IPS DF 19.7 (cell line): Measurements from ENCODE around the gene CFAP58.
"Not testable (repeated sequence)": the region's sequence is repeated elsewhere in the genome, so short reads cannot be mapped to it uniquely, and the experiment has no call there.

Experiments used
- DNase-seq: peaks from one replicate; pipeline ENCODE4 v3.0.0-alpha.2; 2013; ENCODE audit warnings: low read depth, low spot score

The CFAP58 gene

DNA sequence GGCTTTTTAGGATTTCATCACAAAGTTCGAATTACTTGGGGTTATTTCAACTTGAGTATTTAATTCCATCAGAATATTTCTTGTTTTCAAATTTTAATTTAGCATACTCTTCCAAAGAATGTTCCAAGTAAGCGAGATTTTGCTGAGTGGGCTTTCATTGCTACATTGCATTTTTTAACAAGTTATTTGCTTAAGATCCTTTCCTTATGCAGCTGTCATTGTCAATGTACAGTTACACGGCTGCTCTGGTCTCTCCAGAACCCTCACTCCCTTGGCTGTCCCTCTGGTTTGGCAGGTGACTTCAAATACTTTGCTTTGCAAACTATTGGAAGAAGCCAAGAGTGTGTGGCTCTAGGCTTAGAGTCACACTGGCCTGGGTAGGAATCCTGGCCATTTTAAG is 80.0 kb downstream of the CFAP58 start:
- no peak for DNase-seq

DNA sequence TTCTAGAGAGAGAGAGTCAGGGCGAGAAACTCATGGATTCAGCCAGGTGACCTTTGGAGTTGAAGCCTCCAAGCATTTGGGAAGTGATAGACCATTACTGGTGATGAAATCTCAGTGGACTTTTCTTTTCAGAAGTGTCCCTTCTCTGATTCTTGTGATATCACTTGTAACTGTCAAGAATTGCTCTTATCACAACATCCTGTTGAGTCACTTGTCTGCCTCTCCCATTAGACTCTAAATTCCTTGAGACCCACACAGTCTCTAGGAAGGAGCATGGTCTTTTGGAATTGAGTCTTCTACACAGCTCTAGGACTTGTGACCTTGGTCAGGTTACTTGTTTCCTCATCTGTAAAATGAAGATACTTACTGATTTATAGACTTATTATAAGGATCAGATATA is 81.0 kb downstream of the CFAP58 start:
- DNase-seq, result no peak

DNA sequence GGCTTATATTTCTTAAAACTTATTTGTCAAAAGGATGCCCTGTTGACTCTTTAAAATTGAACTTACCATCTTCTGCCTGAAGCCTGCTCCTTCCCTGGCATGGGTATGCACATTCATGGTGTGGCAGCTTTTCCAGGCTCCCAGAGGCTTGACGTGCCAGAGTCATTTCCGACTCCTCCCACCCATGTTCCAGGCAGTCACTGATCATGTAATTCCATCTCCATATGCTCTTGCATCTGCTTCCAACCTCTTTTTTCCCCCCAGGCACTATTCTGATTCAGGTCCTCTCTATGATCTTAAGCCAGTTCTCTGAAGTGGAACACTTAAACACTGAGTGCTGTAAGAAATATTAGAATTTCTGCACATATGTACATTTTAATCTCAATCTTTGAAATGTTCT is 82.2 kb downstream of the CFAP58 start:
- DNase-seq, result no peak

DNA sequence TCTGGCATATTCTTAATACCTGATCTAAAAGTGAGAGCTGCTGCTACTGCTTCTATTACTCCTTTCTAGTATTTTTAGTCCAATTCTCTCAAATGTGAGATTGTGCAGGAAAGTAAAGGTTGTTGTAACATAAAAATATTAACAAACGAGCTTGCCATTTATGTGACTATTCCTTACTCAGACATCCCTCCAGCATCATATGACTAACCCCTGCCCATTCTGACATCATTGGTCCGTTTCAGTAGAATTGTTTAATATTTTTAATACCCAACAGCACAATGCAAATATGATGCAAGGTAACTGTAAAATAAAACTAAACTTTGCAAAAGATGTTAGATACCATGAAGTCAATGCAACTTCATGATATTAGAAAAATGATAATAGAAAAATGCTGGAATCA is 83.6 kb downstream of the CFAP58 start:
- no peak for DNase-seq

DNA sequence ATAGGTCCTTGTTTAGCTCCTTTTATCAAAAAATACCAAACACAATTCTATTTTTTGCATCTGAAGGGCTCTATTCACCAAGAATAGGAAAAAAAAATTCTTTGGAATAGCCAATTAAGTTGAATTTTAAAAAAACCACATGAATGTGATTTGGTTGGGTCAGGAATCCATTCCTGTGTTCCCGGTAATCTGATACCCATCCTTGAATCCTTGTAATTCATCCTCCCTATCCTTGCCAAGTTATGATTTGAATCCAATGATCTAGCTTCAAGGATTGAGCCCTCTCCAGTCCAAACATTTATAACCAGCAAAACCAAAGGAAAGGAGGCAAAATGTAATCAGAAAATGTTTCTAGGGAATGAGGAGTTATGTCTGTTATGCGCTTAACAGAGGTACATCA is 86.6 kb downstream of the CFAP58 start:
- DNase-seq, result no peak

DNA sequence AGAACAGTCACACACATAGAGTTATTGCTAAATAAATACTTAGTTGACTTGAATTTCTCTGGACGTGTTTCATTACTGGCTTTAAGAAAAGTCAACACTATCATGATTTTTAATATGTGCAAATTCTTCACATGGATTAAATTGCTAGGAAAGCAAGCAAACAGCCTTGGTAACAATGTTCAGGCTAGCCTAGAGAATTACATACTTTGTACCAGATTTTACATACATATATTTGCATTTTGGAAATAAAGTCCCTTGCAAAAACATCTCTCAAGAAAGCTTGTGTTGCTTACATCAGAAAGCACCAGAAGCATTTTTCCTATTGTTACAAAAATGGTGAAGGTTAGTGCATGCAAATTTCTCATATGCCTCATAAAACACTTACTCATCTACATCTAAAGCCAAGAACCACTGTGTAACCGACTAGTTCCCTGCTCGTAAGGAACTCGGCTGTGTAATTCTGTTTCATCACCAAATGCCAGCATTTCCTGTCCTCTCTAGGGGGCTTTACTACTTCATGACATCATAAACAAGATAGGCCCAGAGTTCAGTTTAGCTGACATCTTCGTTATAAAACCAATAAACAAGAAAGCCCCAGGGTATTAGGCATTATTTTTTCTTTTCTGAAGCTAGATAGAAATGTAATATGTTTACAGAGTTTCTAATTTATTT is 87.8 kb downstream of the CFAP58 start:
- DNase-seq, result no peak

DNA sequence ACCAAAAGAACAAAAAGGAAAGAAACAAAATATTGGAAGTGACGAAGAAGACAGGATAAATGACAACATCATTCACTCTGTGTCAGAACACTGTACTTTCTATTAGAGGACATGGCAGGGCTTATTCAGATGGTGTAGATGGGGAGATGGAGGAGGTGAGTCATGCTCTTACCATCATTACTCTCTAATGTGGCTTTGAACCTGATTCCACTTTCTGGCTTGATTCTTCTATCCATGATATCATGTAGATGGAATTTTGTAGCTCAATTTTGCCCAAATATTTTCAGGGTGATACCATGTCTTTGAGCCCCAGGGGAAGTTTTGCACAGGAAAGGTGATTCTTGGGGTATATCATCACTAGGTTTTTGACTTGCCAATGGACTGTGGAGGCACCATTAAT is 91.7 kb downstream of the CFAP58 start:
- DNase-seq, result no peak

DNA sequence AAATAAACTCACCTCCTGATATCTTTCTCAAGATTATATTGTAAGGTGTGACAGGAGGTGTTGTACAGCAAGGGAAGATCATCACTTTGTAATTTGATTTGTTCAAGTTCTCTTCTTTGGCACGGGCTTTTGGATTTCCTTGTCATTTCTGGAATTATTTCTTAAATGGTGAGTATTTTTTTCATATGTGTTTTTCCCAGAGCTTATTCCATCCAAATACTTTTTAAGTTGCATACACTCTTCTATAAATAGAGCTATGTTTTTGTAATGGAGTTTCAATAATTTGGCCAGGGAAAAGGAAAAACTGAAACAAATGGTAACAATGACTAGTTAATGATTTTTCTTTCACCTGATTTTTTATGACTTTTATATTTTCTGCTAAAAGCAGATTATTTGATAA is 92.5 kb downstream of the CFAP58 start:
- DNase-seq, result no peak

DNA sequence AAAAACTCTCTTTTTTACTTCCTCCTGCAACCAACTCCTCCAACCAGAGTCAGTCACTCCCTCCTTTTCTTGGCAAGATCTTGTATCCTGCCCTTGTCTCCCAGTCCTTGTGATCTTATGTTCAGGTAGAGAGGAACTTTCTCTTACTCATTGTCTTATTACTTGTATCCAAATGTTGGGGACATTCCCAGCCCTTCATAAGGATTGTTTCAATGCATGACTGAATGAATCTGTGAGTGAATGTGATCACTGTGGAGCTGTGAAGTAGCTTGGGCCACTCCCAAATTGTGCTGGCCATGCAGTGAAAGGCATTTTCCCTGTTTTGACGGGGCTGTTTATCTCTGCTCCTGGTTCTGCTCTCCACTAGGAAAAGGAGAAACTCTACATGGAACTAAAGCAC is 93.7 kb downstream of the CFAP58 start:
- DNase-seq, result no peak

DNA sequence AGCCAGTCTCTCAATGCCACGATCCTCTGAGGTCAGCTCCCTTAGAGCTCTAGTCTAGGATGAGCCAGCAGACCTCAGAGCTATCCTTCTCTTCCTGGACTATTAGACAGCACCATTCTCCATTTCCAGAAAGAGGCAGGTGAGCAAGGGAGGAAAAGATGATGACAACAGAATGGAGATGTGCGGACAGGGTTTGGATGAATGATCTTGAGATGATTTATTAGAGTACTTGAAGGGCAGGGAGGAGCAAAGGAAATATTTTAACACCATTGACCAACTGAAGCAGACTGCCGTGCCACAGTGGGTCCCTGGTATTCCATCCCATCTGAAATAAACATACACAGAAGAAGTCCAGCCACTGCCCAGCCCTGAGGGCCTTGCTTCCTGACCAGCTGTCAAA is 94.3 kb downstream of the CFAP58 start:
- no peak for DNase-seq

DNA sequence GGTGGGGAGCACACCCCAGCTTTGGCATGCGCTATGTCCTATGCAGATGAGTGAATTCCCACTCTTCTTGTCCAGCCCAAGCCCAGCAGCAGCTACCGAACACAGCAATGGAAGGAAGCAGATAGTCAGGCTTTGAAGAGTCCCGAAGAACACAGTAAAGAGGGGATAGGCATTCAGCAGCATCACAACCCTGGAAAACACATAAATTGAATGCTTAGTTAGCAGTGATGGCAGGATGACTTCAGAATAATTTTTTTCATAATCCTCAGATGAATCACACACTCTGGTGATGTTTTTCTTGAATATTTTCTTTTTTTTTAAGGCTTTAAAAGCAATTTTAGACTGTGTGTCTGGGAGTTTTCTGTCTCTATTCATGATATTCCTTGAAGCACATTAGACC is 95.8 kb downstream of the CFAP58 start:
- no peak for DNase-seq

DNA sequence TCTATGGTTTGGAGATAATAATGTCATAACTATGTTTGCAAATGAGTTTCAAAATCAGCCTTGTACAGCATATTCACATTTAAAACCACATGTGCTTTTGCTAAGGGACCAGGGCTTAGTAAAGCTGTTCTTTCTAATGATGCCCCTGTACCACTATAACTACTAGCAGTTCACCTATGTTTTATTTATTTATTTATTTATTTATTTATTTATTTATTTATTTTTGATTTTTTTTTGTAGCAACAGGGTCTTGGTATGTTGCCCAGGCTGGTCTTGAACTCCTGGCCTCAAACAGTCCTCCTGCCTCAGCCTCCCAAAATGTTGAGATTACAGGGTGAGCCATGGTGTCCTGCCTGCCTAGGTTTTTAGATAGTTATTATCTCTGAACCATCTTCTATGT is 96.9 kb downstream of the CFAP58 start:
- no peak for DNase-seq

DNA sequence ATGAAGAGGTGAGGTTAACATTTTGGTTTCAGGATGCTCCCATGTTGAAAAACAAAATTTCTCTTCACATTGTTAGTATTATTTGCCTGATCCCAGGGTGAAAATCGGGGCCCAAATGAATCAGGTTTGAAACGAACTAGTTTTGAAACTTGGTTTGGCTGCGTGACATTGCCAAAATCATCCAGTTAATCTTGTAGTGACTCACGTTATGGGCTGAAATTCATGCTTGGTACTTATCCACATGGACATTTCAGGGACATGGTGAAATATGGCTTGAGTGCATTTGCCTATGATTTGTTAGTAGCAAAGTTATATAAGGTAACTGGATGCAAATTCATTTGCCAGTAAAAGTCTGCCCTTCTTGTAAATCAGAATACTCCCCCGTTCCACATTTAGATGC is 97.3 kb downstream of the CFAP58 start:
- DNase-seq, result no peak

DNA sequence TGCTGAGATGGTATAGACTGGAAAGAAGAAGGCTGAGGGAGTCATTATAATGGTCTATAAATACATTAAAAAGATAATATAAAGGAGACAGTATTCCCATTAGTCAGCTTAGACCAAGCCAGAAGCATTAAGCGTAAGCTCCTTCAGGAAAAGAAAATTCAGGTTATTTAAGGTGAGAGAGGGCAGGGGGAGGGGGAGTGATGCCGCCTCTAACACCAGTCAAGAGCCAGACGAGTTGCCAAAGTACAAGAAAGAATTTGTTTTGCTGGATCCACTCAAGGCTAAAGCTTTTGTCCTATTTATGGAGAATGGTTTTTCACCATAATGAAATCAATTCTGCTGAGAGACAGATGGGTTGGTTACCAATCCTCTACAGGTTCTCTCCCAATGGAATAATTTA is 99.3 kb downstream of the CFAP58 start:
- no peak for DNase-seq

DNA sequence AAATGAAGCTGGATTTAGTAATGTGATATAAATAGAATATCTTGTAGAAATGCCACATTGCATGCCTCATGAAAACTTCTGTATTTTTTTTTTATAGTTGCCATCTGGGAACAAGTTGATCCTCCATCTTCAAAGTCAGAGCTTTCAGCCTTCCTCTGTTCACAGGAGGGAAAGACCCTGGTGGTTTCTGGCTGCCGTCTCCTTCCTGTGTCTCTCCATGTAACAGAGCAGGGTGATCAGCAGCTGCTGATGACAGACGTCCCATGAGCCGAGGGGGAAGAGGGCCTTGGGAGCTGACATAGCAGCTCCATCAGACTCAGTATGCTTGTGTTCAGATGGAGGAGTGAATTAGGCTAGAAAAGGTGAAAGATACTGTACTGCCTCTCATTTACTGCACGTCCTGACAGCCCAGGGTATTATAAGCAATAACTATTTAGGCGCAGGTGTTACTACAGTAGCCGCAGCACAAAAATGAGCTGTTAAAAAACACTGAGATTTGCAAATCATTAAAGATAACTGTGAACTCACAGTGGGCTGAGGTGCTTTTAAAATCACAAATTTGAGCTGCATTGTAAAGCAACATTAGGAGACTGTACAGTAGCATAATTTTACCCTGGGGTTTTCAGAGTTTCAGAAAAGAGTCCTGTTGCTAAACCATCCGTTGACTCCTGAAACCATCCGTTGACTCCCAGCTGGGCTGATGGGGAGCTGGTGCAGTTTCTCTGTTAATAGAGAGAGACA is 103.3 kb downstream of the CFAP58 start:
- DNase-seq, result no peak

DNA sequence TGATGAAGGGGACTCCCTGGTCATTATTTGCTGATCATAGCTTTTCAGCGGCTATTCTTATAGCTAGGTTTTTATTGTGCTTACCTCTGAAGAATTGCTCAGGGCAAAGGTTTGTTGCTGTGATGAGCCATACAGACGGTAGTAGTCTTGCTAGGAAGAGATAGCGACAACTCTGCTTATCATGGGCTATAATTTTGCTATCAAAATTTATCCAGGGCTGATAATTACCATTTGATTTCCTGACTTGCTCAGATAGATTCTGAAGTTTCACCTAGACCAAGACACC is 103.9 kb downstream of the CFAP58 start:
- DNase-seq, result no peak

DNA sequence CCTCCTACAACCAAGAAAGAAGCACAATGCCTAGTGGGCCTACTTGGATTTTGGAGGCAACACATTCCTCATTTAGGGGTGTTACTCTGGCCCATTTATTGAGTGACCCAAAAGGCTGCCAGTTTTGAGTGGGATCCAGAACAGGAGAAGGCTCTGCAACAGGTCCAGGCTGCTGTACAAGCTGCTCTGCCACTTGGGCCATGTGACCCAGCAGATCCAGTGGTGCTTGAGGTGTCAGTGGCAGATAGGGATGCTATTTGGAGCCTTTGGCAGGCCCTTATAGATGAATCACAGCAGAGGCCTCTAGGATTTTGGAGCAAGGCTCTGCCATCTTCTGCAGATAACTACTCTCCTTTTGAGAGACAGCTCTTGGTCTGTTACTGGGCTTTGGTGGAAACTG is 111.9 kb downstream of the CFAP58 start:
- not testable (repeated sequence) for DNase-seq

DNA sequence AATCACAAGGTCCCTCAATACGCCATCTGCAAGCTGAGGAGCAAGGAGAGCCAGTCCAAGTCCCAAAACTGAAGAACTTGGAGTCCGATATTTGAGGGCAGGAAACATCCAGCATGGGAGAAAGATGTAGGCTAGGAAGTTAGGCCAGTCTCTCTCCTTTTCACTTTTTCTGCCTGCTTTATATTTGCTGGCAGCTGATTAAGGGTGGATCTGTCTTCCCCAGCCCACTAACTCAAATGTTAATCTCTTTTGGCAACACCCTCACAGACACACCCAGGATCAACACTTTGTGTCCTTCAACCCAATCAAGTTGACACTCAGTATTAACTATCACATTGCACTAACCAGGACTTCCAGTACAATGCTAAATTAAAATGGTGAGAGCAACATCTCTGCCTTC is 115.2 kb downstream of the CFAP58 start:
- DNase-seq, result not testable (repeated sequence)

DNA sequence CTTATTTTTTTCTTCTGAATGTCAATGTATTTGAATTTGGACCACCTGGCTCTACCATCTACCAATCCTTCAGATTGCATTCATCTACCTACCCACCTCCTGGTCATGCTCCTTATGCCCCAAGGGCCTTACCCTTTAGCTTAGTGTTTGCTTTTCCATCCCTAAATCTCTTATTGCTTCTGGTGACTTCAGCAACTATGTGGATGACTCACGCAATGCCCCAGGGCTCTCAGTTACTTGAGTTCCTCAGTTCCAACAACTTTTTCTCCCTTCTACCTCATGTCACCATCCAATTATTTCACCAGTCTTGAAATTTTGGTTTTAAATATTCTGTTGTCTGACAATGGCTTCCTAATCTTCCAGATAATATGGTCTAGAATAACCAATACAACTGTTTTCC is 118.9 kb downstream of the CFAP58 start:
- no peak for DNase-seq

DNA sequence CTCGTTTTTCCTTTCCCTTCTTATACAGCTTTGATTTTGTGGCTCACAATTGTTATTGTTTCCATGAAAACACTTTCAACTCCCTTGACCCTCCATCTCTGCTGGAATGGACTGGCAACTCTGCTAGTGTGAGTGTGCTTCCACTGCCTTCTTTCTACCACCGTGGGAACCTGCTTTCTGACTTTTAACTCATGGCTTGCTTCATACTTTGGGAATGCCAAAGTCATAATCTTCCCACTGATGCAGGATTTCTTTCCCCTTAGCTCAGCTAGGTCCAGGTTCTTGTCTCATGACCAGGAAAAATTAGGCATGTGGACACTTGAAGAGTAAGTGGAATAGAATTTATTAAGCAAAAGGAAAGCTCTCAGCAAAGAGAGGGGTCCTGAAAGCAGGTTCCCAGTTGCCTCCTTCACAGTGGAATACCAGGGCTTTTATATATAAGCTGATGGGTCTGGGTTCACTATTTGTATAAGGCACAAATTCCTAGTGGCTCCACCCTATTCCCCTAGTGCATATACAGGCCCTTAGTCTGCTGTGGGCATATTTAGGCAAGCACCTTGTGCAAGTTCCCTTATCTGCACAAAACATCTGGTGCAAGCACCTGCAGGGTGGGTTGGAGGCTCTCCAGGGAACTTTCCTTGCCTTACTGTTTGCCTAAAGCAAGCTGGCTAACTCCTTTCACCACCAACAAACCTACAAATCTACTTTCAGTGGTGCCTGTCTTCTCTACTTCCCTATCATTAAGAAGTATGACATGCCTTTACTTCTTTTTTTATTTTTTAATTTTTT is 119.5 kb downstream of the CFAP58 start:
- no peak for DNase-seq

DNA sequence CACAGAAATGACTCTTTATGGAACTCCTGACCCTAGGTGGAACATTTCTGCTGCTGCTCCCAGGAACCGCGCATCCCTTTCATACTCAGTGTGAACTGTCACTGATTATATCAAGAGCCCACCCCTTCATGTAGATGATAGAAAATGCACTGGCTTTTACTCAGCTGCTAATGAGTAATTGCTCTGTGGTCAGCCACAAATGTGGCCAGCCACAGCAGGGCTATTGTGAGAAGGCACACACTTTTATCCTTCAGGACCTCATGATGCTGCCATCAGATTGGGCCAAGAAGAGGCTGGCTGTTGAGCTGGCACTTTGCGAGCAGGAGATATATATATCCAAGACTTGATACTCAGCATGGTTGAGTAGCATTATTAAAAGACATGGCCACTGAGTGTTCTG is 124.7 kb downstream of the CFAP58 start:
- DNase-seq, result no peak

DNA sequence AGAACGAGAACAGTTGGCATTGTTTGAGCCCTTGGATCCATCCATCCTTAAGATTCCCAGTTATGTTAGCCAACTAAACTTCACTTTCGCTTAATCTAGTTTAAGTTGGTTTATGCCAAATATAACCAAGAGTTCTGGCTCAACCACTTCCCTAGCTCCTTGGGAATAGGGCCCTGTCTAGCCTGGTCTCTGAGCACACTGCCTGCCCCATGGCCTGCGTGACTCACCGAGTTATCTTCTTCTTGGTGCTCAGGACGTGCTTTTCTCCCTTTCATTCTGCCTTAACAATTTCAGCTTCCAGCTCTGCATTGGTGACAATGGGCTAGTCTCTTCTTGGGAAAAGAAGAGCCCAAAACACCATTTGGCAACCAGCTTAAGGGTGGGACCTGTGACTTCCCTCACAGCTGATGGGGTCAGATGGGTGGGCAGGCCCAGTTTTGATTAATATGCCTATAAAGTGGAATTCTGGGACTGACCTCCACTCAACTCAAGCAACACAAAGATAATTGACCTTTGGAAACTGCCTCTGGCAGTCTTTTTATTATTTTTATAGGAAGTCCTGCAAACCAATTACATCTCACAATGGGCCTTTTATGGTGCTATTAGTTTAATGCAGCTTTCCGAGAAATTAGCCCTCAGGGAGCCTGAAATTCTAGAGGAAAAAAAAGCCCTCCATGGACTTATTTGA is 126.4 kb downstream of the CFAP58 start:
- no peak for DNase-seq
